Stimulated activated CD4-positive, alpha-beta T cell treated with anti-CD3 and anti-CD28 coated beads, Interleukin-12 subunit alpha, Interleukin-12 subunit beta, amount 100 ng/mL, for 48 hours (primary cell): ENCODE results near the gene CNOT2.

Experiments used
- DNase-seq, 3 donors: peaks; one replicate each; pipeline ENCODE4 v3.0.0-alpha.2; 2020; ENCODE audit warnings: low read depth in 2 of 3, low spot score in 1 of 3

Gene CNOT2

DNA sequence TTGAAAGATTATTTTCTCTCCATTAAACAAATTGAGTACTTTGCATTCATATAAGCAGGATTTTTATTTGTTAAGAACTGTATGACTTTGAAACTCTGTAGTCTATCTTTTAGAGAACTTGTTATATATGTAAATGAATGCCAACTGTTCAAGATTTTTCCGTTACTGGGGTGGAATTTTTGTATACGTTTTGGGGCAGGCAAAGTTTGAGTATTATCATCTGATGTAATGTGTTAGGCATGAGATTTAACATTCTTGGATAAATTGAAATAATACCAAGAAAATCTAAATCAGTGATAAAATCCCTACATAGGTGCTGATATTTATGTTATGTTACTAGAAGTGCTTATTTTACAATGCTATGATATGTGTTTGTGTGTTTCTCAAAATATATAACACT, 8.4 kb downstream of the CNOT2 start:
- no peak for DNase-seq

DNA sequence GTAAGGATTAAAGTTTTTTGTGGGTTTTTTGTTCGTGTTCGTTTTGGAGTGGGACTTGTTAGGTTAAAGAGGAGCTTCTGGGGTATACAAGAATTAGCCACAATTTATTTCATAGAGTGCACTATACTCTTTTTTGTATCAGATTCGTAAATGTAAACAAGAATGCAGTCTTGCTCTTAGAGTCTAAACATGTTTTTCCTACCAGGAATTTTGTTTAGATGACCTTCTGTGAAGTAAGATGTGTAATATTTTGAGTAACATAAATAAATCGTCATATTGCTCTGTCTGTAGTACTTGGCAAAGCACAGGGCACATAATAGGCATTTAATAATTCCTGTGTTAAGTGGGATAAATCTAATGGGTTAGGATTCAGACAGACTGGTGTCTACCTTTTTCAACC, 9.6 kb downstream of the CNOT2 start:
- no peak for DNase-seq

DNA sequence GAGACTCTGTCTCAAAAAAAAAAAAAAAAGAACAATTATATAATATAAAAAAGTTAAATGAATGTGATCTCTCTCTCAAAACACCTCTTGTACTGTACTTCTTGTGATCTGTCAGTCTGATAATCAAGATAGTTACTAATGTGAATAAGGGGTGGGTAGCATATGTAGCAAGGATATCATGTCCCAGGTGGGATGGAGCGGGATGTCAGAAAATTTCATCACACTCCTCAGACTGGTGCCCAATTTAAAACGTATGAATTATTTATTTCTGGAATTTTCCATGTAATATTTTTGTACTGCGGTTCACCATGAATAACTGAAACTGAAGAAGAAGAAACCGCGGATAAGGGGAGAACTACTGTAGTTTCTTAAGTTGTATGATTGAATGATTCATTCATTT, 11.0 kb downstream of the CNOT2 start:
- DNase-seq, result no peak

GRCh38 chr12:70254846-70255245, 11.6 kb downstream of the CNOT2 start:
- no peak for DNase-seq

DNA sequence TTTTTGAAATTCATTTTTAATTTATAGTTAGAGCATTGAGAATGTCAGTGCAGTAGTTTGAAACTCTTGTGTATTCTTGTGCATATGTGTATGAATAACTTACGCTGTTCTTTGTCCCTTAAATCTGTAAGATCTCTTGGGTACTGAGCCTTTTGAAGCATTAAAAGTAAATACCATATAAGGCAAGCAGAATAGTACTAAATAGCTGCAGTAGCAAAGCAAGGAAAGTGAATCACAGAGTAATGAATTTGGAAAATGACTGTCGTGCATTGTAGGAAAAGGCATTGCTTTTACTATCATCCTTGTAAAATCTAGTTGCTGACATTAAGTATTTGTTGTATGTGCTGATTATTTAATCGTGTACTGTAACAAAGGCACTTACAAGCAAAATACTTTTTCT, 12.1 kb downstream of the CNOT2 start:
- no peak for DNase-seq

DNA sequence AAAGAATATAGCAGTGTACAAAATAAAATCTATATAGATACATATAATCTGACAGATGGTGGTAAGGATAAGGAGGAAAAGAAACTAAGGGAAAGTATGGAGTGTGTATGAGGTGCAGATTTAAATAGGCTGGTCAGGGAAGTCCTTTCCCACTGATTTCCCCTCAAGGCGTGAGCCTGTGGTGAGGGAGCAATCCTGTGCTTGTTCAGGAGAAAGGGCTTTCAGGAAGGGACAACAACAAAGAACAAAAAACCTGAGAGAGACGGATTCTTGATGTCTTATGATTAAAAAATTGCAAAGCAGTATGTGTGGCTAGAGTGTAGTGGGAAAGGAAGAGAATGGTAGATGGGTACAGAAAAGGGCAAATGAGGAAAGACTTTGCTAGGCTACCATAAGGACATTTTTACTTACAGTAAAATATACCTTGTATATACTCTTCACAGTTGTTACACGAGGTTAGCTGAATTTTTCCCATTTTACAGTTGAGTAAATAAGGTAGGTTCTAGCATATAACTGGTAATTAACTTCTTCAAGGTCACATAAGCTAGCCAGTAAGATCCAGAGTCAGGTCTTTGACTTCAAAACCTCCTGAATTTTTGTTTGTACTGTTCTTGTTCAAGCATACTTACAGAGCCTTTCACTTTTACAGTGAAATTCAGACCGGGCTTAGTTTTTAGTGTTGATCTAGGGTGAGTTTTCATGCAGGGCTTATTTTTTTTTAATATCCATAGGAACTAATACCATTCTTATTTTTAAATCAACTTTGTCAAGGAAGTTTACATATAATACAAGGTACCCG, 15.6 kb downstream of the CNOT2 start:
- DNase-seq, result no peak

- DNase-seq, result no peak
Measured at GRCh38 chr12:70260646-70261045, 17.4 kb downstream of the CNOT2 start.

- DNase-seq, result no peak
Measured at GRCh38 chr12:70264067-70264867, 21.0 kb downstream of the CNOT2 start.

DNA sequence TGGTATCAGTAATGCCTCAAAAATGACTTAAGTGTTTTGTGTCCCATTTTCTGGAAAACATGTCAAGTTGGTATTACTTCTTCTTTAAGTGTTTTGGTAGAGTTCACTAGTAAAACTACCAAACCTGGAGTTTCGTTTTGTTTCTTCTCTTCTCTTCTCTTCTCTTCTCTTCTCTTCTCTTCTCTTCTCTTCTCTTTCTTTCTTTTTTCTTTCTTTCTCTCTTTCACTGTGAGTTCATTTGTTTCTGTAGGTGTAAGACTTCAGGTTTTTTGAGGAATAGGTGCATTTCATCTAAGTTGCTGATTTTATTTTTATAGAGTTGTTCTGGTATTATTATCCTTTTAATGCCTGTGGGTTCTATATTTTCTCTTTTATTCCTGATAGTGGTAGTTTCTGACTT, 21.9 kb downstream of the CNOT2 start:
- DNase-seq, result no peak

- no peak for DNase-seq
Measured at GRCh38 chr12:70267550-70267949, 24.3 kb downstream of the CNOT2 start.

GRCh38 chr12:70268972-70269371, 25.7 kb downstream of the CNOT2 start:
- DNase-seq, result no peak

GRCh38 chr12:70270108-70270507, 26.9 kb downstream of the CNOT2 start:
- no peak for DNase-seq

- no peak for DNase-seq
Measured at GRCh38 chr12:70271025-70271424, 27.8 kb downstream of the CNOT2 start.

DNA sequence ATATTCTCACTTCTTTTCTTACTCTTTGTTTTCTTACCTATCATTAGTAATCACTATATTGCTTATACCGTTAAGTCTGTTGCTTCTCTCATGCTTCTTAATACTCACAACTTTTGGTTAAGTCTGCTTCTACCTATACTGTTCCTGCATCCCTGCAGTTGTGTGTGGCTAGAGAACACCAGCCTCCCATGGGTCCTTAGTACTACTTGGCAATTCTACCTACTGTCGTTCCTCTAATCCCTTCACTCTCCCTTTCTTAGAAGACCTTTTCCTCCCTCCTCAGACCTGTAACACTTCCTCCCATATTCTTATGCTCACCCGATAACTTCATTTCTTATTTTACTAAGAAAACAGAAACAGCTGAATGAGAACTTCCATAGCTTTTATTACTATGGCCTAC, 29.3 kb downstream of the CNOT2 start:
- DNase-seq, result no peak

- no peak for DNase-seq
Measured at GRCh38 chr12:70275045-70275444, 31.8 kb downstream of the CNOT2 start.

DNA sequence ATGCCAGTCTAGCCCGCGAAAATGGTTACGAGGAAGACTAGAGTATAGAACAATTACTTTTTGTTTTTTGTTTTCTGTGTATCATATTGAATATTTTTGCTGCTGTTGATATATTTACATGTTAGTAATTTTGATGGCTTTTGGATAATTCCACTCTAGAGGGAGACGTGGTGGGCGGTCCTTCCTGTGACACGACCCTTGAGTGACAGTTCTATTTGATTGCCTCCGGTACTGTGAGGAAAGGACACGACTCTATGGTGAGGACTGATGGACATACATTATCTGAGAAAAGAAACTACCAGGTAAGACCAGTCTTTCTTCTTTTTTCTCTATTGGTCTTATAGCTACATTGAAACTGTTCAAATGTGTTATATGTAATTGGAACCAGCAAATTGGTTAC, 34.7 kb downstream of the CNOT2 start:
- no peak for DNase-seq

DNA sequence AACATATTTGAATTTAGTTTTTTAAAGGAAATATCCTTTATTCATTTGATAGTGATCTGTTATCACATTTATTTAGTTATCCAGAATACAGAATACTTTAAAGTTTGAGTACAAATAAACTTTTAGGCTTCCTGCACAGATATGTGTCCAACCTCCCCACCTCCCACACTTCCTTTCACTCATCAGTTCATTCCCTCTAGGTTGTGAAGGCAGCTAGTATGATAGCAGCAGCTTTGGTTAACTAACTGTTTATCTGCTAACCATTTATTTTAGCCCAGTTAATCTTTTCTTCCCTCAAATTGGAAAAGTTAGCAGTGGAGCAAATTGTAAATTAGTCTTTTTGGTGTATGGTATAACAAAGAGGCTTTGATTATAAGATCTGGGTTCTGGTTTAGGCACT, 35.7 kb downstream of the CNOT2 start:
- no peak for DNase-seq

- no peak for DNase-seq
Measured at GRCh38 chr12:70283232-70283631, 40.0 kb downstream of the CNOT2 start.

- no peak for DNase-seq
Measured at GRCh38 chr12:70288817-70289216, 45.6 kb downstream of the CNOT2 start.

GRCh38 chr12:70290116-70290515, 46.9 kb downstream of the CNOT2 start:
- no peak for DNase-seq

GRCh38 chr12:70292017-70292776, 49.0 kb downstream of the CNOT2 start:
- DNase-seq, result no peak
